NCI-H82 (cell line): ENCODE measurements around the gene IFNB1.

ENCODE experiments used
- DNase-seq: peaks from one replicate; lab custom pipeline; 2025; lab: John Stamatoyannopoulos, UW

The IFNB1 gene

GRCh38 chr9:21077781-21078180 is at the start of gene IFNB1:
Gene IFNB1, minus strand, starts transcription at chr9:21077942. Its CDS starts 73 bp downstream, at chr9:21077869.
- DNase-seq, result no peak

DNA sequence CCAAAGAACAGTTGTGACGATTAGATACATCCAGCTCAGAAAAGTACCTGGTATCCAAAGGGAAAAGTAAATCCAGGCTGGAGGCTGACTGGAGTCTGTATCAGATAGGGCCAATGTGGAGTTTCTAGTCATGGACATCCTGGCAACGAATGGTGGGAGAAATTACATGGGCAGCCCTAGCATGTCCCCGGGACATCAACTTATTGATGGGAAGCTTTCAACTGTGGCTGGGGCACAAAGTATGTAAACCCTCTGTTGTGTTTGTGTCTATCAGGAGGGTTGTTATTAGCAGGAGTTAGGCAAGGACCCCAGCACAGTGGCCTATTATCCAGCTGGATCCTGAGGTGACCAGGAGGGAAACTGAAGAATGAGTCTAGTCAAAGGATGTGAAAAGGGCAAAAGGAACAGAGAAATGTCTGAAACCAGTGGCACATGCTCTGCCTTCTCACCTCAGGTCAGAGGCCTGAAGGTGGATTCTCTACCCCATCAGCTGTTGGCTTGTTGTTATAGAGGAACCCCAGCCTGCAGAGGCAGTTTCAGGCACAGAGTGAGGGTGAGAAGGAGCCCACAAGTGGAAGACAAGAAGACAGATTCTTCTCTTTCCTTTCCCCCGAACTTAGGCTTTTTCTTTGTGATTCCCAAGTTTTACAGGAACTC is 44.0 kb upstream of the IFNB1 start:
- no peak for DNase-seq

GRCh38 chr9:21121079-21121478 is 43.3 kb upstream of the IFNB1 start:
- DNase-seq, result no peak

- DNase-seq, result peak; percentile 5
Measured at GRCh38 chr9:21119093-21119770, 41.5 kb upstream of the IFNB1 start.

DNA sequence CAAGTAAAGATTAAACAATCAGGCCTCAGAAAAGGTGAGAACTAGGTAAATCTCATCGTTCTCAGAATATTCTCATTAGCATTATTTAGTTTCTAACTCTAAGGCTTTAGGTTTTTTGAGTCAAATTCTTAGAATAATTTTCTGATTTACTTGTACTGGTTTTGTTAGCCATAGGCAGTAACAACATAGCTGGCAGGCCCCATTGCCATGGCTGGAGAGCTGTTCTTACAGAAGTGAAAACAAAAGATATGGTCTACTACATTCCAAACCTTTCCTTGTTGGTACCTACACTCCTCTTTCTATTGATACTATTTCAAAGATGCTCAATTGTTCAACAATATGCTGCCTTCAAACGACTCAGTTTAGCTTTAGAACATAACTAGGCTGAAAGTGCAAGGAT is 36.6 kb upstream of the IFNB1 start:
- no peak for DNase-seq

GRCh38 chr9:21110708-21111576 is 33.2 kb upstream of the IFNB1 start:
- DNase-seq, result peak; percentile 79

DNA sequence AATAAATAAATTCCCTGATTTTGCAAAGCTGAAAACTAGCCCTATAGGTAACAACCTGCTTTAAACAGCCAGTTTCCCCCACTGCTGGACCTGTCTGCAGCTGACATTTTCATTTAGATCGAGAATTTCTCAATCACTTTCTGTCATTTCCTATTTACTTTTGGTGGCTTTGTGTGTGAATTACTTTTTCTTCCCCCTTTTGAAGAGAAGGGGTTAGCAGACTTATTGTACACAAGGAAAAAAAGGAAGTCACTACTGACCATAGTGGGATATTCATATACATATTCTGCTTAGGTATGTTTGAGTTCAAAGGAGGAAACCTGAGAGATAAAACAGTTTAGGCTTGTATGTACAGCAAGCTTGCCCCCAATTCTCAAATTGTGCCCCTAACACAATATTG is 27.0 kb upstream of the IFNB1 start:
- no peak for DNase-seq

DNA sequence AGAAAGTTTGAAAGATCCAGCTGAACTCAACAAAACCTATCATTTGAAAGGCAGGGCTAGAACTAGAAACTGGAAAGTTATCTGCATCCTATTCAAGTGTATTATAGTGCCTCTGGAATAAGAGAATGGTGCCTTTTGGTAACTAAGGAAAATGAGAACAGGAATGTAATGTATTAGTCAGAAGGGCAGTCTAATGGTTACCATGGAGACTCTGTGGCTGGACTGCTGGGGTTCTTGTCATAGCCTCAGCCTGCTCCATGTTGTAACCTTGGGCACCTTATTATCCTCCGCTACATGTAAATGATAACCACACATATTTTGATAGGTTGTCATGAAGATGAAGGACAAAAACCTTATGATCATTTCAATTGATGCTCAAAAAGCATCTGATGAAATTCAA is 24.6 kb upstream of the IFNB1 start:
- DNase-seq, result no peak

DNA sequence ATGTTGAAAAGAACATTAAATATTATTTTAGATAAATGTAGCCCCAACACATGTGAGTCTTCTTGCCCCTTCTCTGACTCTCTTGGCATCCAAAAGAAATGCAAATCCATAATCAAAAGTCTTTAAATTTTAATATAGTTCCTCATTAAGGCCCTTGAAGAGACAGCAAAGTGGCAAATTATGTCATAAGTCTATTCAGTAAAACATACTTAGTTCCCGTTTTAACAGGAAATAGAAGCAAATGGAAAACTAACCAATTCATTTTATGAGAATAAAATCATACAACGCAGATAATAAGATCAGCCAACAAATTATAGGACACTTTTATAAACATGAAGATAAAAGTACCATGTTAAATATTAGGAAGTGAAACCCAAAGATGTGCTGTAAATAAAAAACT is 20.1 kb upstream of the IFNB1 start:
- no peak for DNase-seq

GRCh38 chr9:21096901-21097255 is 19.1 kb upstream of the IFNB1 start:
- DNase-seq, result no peak

- no peak for DNase-seq
Measured at GRCh38 chr9:21096172-21096900, 18.6 kb upstream of the IFNB1 start.

DNA sequence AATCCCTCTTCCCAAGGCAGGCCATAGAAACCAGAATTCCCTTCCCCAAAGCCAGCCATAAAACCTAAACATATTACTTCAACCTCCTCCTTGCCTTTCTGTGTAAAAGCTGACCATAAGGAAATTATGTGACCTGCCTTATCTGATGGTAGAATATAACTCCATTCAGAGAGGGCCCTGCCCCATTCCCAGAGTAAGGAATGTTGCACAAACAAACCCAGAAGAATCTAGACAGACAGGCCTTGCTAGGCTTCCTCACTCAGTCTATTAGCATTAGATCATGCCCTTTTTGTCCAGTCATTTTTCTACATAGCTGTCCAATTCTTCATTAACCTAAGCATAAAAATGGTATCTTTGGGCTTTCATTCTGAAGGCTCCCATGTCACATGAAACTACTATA is 17.8 kb upstream of the IFNB1 start:
- DNase-seq, result no peak

- no peak for DNase-seq
Measured at GRCh38 chr9:21086538-21086937, 8.8 kb upstream of the IFNB1 start.

DNA sequence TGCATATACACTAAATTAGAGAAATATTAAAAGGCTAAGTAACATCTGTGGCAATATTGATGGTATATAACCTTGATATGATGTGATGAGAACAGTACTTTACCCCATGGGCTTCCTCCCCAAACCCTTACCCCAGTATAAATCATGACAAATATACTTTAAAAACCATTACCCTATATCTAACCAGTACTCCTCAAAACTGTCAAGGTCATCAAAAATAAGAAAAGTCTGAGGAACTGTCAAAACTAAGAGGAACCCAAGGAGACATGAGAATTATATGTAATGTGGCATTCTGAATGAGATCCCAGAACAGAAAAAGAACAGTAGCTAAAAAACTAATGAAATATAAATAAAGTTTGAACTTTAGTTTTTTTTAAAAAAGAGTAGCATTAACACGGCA is 7.3 kb upstream of the IFNB1 start:
- no peak for DNase-seq

- no peak for DNase-seq
Measured at GRCh38 chr9:21084242-21084850, 6.6 kb upstream of the IFNB1 start.

DNA sequence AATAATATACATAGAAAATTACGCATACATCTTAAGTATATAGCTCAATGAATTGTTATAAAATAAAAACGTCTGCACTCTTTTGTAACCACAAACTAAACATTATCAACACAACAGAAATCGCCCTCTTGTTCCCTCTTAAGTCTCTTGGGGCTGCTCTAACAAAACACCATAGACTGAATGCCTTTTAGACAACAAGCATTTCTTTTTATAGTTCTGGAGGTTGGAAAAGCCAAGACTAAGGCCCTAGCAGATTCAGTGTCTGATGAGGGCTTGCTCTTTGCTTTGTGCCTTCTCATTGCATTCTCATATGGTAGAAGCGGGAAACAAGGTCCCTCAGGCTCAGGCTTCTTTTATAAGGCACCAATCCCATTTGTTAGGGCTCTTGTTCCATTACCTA is 4.9 kb upstream of the IFNB1 start:
- DNase-seq, result no peak

DNA sequence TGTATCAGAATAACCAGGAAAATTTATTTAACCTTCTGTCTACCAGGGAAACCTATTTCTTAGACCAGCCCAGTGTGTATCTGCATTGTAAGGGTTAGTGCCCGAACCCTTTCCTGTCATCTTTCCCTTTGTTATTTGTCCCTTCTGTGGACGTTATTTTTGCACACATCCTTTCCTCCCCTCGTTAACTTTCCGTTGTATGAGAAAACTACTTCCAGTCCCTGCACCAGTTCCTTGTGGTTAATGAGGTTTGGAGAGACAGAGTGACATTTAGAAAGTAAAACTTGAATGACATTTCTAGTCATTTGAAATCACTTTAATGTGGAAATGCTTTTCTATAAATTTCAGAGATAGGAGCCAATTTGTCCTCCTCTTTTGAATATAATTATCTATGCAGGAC is 4.3 kb upstream of the IFNB1 start:
- no peak for DNase-seq

DNA sequence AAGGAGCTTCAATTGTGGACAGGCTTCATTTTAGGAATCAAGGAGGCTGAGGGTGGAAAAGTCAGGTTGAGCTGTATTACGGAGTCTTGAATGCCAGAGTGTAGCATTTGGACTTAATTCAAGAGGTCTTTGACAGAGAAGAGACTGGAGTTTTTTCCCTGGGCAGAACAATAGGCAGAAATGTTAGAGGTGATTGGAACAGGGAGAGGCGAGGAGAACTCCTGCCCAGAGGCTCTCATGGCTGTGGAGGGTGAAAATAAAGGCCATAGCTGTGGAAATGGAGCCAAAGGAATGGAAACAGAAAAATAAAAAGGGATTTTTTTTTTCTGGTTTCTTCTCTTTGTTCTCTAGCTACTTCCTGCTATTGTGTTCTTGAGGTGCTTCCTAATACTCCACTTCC is 3.7 kb upstream of the IFNB1 start:
- no peak for DNase-seq

DNA sequence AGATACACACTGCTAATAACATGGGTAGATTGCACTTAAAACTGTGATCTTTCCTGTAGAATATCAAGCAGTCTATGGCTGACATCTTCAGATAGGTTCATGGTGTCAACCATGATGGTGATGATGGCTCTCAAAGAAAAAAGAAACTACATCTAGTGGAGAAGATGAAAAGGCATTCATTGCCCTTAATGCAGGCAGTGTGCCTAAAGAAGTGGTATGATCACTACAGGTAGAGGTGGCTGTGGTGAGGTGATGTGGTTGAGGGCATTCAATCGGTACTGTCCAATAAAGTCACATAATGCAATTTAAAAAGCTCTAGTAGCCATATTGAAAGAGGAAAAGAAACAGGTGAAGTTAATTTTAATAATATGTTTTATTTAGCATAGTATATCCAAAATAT is 3.1 kb upstream of the IFNB1 start:
- DNase-seq, result no peak

GRCh38 chr9:21078702-21079101 is 960 bp upstream of the IFNB1 start:
- no peak for DNase-seq

- no peak for DNase-seq
Measured at GRCh38 chr9:21075484-21075883, 2.3 kb downstream of the IFNB1 start.

- no peak for DNase-seq
Measured at GRCh38 chr9:21070906-21071305, 6.8 kb downstream of the IFNB1 start.
